ENCODE measurements around the gene CD99. TPM values are rescaled to one million over a fixed set of nuclear protein-coding genes. Genes with fewer than 3 reads are reported as not detected.
"Not testable (repeated sequence)": the region's sequence is repeated elsewhere in the genome, so short reads cannot be mapped to it uniquely, and the experiment has no call there.

Gene CD99
- total RNA-seq, 1 donor from 2014 or later: 282 TPM

DNA sequence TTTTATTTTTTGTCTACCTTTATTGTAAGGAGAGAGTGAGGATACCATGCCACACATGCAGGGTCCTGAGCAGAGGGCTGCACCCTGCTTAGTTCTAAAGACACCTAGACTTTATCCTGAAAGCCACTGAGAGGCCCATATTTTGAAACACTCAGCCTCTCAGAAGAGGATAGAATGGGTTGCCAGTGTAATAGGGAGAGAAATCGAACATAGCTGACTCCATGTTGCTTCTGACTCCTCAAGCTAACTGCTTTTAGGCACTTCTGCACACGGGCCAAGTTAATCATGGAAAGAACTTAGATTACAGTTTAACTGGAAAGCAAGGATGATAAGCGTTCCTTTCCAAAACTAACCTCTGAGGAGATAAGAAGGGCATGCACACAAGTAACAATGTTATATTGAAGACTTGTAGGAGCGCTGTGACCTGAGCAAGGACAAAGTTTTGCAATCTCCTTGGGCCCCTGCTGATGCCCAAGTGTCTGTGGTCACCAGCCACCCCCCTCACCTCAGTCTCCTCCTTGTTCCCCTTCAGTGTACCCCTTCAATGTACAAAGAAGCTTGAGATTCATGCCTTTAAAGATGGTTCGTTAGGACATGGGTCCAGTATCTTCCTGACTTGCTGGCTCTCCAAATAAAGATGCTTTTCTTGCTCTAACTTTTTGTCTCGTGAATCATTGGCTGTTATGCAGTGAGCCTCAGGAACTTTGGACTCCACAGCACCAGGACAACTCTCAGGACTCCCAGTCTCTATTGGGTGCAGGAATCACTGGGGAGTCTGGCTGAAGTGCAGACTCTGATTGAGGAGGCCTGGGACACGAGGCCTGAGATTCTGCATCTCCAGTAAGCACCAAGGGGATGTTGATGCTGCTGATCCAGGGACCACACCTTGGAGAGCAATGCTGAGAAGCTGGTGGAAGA is 25.4 kb upstream of the CD99 start:
- H3K27ac ChIP-seq: no peak overlapping the region
- no peaks in the 10 kb centered on the region for H3K4me1 ChIP-seq
- no peak for TF ChIP-seq POLR2A (IDR thresholded peaks at IDR 0.05)
- TF ChIP-seq, protein P1, sequence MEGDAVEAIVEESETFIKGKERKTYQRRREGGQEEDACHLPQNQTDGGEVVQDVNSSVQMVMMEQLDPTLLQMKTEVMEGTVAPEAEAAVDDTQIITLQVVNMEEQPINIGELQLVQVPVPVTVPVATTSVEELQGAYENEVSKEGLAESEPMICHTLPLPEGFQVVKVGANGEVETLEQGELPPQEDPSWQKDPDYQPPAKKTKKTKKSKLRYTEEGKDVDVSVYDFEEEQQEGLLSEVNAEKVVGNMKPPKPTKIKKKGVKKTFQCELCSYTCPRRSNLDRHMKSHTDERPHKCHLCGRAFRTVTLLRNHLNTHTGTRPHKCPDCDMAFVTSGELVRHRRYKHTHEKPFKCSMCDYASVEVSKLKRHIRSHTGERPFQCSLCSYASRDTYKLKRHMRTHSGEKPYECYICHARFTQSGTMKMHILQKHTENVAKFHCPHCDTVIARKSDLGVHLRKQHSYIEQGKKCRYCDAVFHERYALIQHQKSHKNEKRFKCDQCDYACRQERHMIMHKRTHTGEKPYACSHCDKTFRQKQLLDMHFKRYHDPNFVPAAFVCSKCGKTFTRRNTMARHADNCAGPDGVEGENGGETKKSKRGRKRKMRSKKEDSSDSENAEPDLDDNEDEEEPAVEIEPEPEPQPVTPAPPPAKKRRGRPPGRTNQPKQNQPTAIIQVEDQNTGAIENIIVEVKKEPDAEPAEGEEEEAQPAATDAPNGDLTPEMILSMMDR (IDR thresholded peaks at IDR 0.05): no peak
- no peak for TF ChIP-seq POLR2AphosphoS5 (IDR thresholded peaks at IDR 0.05; ENCODE audit: insufficient read depth in 1 of 2, low read depth in 1 of 2)
- no peaks in the 10 kb centered on the region for H3K27me3 ChIP-seq
- intact Hi-C loops (cut with DNase I): no loop called here
- H3K36me3 ChIP-seq: no peaks in the 10 kb centered on the region
- H3K4me3 ChIP-seq: no peak overlapping the region
- no peaks in the 10 kb centered on the region for H3K9me3 ChIP-seq
- DNase-seq (ENCODE audit: extremely low spot score in 2 of 2): no peak

DNA sequence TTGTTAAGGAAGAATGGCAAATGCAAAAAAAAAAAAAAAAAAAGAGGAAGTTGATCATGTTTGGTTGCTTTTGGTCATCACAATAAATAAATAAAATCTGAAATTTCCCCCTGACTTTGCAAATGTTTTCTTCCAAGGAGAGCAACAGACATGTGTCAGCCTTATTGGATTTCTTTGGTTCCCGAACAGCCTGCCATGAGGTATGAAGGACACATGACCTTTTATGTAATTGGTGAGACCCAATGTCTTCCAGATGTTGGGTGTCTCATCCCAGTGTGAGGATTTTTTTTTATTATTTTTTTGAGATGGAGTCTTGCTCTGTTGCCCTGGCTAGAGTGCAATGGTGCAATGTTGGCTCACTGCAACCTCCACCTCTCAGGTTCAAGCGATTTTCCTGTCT is 24.6 kb upstream of the CD99 start:
- TF ChIP-seq, protein P1 (IDR thresholded peaks at IDR 0.05): no peak
- TF ChIP-seq POLR2A (IDR thresholded peaks at IDR 0.05): no peak
- intact Hi-C loops (cut with DNase I): no loop called here
- no peak overlapping the region for H3K27ac ChIP-seq
- H3K36me3 ChIP-seq: no peaks in the 10 kb centered on the region
- H3K9me3 ChIP-seq: no peaks in the 10 kb centered on the region
- no peak for DNase-seq (ENCODE audit: extremely low spot score in 2 of 2)
- no peak overlapping the region for H3K4me3 ChIP-seq
- no peaks in the 10 kb centered on the region for H3K27me3 ChIP-seq
- H3K4me1 ChIP-seq: no peaks in the 10 kb centered on the region

DNA sequence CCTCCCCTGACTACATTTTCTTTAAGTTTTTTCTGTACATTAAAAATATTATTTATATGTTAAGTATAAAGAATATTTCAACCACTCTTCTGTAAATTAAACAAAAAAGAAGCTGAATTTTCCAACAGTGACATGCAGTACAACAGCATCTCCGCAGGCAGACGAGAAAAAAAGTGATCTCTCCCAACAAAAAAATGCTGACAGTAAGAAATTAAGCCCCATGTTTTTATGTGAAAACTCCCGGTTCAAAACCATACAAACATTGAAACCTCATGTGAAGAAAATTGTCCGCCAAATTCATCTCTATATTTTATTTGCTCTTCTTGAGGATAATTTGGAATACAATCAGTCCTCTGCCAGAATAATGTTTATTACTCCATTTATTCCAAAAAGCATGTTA is 20.1 kb upstream of the CD99 start:
- H3K9me3 ChIP-seq: no peaks in the 10 kb centered on the region
- H3K4me1 ChIP-seq: no peaks in the 10 kb centered on the region
- no peak overlapping the region for H3K4me3 ChIP-seq
- no peak overlapping the region for H3K27ac ChIP-seq
- no peak for DNase-seq (ENCODE audit: extremely low spot score in 2 of 2)
- H3K27me3 ChIP-seq: no peaks in the 10 kb centered on the region
- intact Hi-C loops (cut with DNase I): no loop called here
- H3K36me3 ChIP-seq: no peaks in the 10 kb centered on the region
- no peak for TF ChIP-seq POLR2AphosphoS5 (IDR thresholded peaks at IDR 0.05; ENCODE audit: insufficient read depth in 1 of 2, low read depth in 1 of 2)
- no peak for TF ChIP-seq POLR2A (IDR thresholded peaks at IDR 0.05)
- TF ChIP-seq, protein P1 (IDR thresholded peaks at IDR 0.05): no peak

DNA sequence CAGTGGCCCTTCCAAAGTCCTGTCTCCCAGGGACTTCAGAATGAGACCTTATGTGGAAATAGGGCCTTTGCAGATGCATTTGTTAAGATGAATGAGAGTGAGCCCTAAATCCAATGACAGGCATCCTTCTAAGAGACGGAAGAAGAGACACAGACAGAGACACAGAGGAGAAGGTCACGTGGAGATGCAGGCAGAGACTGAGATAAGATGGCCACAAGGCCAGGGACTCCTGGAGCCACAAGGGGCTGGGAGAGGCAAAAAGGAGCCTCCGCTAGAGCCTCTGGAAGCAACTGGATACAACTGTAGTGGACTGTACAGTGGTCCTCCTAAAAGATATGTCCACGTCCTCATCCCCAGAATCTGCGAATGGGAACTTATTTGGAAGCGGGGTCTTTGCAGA is 19.0 kb upstream of the CD99 start:
- Histone ChIP-seq H3K4me1 (no peaks in the 10 kb centered on the region), H3K4me3 (no peak overlapping the region), H3K36me3 (no peaks in the 10 kb centered on the region), H3K27me3 (no peaks in the 10 kb centered on the region), H3K27ac (no peak overlapping the region), H3K9me3 (no peaks in the 10 kb centered on the region)
- TF ChIP-seq POLR2AphosphoS5 (IDR thresholded peaks at IDR 0.05; ENCODE audit: insufficient read depth in 1 of 2, low read depth in 1 of 2) (no peak), POLR2A (IDR thresholded peaks at IDR 0.05) (no peak)
- TF ChIP-seq, protein P1 (IDR thresholded peaks at IDR 0.05): no peak
- intact Hi-C loops (cut with DNase I): no loop called here
- no peak for DNase-seq (ENCODE audit: extremely low spot score in 2 of 2)

DNA sequence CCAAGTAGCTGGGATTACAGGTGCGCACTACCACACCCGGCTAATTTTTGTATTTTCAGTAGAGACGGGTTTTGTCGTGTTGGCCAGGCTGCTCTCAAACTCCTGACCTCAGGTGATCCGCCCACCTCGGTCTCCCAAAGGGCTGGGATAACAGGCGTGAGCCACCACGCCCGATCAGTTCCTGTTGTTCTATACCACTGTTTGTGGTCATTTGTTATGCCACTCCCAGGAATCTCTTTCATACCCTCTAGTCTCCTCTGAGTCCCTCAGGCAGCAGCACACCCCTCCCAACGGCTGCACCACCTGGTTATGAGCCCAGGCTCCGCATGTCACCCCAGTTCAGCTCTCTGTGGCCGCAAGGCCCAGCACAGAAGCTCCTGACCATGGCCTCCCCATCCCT is 17.5 kb upstream of the CD99 start:
- no peaks in the 10 kb centered on the region for H3K36me3 ChIP-seq
- TF ChIP-seq POLR2A (IDR thresholded peaks at IDR 0.05) (no peak), POLR2AphosphoS5 (IDR thresholded peaks at IDR 0.05; ENCODE audit: insufficient read depth in 1 of 2, low read depth in 1 of 2) (no peak)
- TF ChIP-seq, protein P1 (IDR thresholded peaks at IDR 0.05): no peak
- no peak overlapping the region for H3K4me3 ChIP-seq
- intact Hi-C loops (cut with DNase I): no loop called here
- DNase-seq (ENCODE audit: extremely low spot score in 2 of 2): no peak
- no peak overlapping the region for H3K27ac ChIP-seq
- H3K4me1 ChIP-seq: peaks cover 15% of the 10 kb centered on the region
- no peaks in the 10 kb centered on the region for H3K9me3 ChIP-seq
- H3K27me3 ChIP-seq: no peaks in the 10 kb centered on the region

DNA sequence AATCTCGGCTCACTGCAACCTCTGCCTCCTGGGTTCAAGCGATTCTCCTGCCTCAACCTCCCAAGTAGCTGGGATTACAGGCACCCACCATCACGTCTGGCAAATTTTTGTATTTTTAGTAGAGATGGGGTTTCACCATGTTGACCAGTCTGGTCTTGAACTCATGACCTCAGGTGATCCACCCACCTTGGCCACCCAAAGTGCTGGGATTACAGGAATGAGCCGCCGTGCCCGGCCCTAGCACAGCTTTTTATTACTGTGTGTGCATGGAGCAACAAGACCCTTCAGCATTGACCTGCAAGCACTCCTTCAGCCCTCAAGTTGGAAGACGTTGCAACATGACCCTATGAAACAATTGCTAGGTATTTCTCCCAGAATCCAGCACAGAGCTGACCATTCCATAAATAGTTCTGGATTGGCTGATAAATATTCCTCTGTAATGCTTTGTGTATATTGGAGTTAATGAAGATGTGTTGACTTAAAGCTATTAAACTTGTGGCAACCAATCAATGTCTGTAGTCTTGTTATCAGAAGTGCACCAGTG is 15.4 kb upstream of the CD99 start:
- DNase-seq (ENCODE audit: extremely low spot score in 2 of 2); H3K27me3 ChIP-seq; H3K27ac ChIP-seq; H3K36me3 ChIP-seq; H3K9me3 ChIP-seq; H3K4me3 ChIP-seq; intact Hi-C loops (cut with DNase I): not testable (repeated sequence)
- peaks cover 16% of the 10 kb centered on the region for H3K4me1 ChIP-seq

Measured in vagina (tissue), 2 donors.